ENCODE measurements around the gene CLK3. TPM values are rescaled to one million over a fixed set of nuclear protein-coding genes. Genes with fewer than 3 reads are reported as not detected.

Gene CLK3
- total RNA-seq, 1 donor from 2014 or later = 48.2 TPM

DNA sequence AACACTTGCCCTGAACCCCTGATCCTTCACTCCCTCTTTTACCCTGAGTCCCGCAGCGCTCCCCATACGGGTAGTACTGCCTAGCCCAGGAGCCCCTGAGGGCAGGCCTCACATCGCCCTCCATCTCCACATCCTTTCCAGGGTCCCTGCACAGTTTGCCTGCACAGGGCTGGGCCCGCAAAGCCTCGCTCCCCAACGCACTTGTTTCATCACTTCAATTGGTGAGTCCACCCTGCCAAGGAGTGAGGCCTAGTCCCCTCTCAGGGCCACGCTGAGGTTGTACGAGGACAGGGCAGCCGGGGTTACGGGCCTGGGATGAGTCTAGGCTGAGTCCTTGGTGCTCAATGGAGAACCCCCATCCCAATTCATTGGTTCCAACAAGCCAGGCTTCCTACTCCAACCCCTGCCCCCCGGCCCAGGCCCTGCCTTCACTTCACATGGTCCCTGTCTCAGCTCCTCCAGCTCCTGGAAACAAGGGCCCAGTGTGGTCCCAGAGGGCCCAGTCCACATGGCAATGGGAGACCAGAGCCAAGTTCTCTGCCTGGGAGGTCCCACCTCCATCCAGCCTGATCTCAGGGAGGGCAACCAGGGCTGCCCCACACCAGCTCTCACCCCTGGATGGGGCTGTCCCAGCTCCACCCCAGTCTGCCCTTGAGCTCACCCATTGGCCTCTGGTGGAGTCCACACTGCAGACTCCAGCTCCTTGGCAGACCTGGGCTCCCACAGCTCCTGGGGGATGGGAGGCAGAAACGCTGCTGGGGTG, 12.4 kb upstream of the CLK3 start:
- DNase-seq (ENCODE audit: low read depth in 2 of 2) = no peak

DNA sequence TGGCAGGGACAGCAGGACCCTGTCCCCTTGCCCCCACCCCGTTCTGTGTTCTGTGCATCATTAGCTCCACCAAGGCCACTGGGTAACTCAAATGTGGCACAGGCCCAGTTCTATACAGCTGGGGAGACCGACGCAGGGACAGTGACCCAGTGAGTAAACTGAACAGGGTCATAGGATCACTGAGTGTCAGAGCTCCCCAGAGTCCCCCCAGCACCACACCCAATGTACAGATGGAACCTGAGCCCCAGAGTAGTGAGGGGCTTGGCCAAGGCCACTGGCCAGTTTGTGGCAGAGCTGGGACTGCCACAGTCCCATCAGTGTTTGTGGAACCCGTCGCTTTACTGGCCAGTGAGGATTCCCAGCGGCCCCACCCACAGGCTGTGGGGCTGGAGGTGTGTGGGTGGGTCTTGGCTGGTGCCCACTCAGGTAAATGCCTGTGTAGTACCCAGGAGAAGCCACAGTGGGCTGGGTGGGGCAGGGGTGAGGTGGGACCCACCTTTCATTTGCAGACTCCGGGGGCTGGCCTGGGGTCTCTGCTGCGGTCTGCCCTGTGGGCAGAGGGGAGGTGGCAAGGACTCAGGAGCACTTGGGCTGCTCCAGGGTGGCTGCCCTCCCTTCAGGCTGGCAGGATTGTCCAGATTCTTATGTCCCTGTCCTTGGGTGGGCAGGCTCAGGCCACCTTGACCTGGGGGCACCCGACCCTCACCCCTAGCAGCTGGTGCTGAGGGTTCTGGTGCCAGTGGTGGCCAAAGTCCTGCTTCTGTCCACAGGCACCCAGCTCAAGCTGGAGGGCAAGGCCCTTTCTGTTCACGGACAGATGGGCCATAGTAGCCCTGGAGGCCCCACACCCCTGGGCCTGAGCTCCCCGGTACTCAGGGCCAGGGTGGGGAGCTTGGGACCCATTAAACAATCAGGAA, 11.6 kb upstream of the CLK3 start:
- no peak for DNase-seq (ENCODE audit: low read depth in 2 of 2)

DNA sequence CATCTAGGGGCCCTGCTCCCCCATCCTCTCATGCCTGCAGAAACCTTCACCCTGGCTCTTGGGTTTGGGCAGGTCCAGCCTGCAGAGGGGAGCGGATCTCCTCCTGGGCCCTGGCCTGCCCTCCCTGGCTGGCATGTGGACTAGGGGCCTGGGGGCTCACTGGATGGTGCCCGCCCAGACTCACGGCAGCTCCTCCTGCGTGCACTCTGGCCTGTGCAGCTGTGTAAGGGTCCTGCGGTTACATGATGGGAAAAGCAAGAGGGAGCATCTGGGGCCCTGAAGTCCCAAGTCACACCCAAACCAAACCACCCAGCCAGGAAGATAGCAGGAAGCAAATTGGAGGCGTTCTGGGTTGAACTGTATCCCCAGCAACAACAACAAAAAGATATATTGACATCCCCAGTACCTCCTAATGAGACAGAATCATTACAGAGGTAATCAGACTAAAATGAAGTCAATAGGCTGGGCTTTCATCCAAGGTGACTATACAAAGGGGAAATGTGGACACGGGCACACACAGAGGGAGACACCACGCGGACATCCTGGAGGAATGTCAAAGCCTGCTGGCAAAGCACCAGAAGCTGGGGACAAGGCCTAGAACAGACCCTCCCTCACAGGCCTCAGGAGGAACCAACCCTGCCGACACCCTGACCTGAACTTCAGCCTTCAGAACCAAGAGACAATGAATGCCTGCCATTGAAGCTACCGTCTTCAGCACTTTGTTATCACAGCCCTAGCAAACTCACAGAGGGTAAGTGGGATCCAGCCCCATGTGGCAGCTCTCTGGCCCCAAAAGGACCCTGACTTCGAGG, 10.4 kb upstream of the CLK3 start:
- peak in 1 of 2 donors; percentile 54 for DNase-seq (ENCODE audit: low read depth in 2 of 2)

DNA sequence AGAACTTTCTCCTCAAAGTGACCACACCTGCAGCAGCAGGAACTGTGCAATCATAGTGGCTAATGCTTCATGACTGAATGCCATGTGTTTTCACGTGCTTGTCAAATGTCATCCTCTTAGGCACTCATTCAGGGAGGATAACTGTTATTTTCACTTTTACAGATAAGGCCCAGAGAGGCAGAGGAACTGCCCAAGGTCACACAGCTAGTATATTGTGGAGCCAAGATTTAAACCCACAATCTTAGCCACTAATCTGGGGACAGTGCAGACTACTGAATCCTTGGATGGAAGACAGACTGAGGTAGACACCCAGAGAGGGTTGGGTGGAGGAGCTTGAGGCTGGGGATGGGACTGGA, 9.9 kb upstream of the CLK3 start:
- DNase-seq (ENCODE audit: low read depth in 2 of 2) = no peak

DNA sequence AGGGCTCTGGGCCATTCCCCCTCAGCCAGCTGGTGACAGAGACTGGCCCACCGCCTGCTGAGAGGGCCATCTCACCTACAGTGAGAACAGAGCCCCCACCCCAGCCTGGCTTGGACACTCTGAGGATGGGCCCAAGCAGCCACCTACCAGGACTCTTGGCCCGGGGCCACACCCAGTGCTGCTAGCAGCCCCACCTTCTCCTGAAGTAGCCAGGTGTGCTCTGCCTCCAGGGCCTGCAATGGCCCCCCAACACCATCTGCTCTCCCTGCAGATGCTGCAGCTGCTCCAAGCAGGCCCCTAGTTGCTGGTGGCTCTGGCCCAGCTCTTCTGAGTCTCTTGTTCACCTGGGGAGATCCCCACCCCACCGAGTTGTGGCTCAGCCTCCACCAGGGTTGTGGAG, 6.8 kb upstream of the CLK3 start:
- no peak for DNase-seq (ENCODE audit: low read depth in 2 of 2)

DNA sequence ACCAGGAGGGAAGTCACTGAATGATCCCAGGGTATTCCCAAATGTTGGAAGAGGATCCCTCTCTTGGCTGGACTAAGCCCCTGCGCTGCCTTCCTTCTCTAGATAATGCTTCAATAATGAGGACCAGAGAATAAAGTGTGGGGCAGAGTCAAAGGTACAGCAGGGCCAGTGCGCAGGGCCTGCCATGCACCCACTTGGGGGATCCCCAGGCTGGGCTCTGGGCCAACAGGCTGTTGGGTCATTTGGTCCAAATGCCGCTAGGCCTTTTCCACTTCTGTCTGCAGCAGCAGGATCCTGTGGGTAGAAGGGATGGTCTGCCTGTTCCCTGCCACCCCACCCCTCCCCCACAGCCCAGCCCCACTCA, 5.7 kb upstream of the CLK3 start:
- no peak for DNase-seq (ENCODE audit: low read depth in 2 of 2)

DNA sequence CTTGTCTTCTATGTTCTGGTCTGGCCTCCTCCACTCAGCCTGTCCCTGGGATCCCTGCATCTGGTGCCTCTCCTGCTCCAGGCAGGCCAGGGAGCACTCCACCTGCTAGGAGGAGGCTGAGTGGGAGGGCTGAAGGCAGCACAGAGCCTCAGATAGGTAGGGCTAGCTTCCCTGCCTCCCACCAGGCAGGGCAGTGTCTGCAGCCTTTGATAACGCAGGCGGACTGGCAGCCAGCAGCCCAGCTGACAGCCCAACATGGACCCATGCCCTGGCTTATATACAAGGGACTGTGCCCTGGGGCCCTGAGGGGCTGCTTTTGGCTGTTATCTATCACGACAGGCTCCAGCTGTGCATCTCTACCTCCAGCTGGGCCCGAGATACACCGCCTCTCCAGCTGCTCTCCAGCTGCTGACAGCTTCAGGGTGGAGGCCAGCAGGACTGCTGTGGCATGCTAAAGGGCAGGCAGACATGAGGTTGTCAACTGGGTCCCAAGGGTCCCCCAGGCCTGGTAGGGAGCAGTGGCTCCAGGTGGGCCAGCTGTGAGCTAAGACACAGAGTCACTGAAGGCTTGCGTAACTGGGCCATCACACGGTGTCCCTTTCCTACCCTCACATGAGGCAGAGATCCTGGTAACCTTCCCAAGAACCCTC, 5.2 kb upstream of the CLK3 start:
- DNase-seq (ENCODE audit: low read depth in 2 of 2) = no peak

DNA sequence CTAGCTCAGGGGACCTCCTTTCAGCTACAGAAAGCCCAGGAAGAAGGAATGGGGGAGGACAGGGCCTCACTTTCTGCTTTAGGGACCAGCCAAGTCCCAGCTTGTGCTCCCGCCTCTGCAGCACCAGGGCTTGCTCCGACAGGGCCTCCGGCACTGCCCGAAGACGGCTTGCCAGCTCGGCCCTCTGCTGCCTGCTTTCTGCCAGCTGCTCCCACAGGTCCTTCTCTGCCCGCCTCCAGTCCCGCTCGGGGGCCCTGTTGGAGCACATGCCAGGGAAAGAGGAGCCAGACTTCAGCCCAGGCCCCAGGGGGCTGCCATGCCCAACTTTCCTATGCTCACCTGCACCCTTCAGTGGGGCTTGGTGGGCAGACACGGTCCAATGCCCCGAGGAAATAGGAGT, 4.3 kb upstream of the CLK3 start:
- no peak for DNase-seq (ENCODE audit: low read depth in 2 of 2)

DNA sequence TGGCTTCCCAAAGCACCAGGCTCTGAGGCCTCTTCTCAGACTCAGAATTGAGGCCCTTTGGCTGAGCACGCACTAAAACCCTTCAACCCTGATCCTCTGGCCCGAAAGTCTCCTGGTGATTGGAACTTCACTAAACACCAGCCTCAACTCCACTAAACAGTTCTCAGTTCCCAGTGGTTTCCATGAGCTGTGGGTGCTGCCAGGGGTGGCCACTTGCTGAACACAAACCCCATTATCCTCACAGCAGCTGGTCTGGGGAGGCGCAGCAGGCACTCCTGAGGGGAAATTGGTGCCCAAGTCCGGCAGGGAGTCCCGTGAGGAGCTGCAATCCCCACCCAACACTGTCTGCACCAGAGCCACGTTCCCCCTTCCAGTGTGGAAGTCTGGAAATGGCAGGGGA, 3.8 kb upstream of the CLK3 start:
- DNase-seq (ENCODE audit: low read depth in 2 of 2) = no peak

DNA sequence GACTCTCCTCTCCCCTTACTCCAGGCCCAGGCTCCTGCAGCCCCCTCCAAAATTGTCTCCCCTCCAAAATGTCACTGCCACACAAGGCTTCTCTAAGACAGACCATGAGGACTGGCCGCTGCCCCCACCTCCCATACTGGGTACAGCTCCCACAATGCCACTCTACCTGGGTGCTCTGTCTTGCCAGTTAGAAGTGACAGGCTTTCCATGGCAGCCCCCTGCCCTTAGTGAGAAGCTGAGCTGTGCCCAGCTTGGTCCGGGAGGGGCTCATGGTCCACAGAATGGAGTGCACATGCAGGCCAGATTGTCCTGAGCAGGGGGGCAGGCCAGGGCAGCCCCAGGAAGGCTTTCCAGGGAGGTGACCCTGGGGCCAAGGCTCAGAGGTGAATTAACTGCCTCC, 3.0 kb upstream of the CLK3 start:
- DNase-seq (ENCODE audit: low read depth in 2 of 2) = no peak

DNA sequence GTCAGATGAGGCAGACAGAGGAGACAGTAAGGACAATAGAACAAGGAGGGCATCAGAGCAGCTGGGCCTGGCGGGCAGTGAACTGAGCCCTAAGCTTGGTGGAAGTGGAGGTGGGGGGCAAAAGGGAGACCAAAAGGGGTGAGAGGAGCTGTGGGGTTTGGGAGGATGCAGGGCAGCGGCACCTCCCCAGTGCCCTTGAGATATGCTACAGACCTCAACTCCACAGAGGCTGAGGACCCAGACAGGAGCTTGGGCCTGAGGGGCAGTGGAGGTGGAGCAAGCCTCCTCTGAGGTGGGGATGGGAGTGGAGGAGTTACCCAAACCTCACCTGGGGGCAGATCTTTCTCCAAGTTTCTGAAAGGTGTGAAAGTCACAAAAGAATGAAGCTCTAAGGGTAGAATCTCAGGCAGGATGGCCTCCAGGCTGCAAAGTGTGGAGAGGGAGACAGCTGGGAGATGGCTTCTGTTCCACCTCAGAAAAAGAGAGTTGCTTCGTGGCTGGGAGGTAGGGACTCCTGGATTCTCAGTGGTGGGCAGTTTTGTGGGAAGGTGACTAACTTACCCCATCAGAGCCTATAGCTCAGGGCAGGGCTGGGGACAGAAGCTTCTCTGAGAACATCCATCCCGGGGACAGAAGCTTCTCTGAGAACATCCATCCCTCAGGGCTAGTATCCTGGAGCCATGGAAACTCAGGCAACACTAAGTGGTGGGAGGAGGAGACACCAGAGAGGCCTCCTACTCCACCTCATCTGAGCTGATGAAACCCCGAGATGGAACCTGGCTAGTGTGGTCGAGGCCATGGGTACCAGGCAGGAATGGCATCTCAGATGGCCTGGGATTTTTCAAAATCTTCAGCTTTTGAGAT, 2.3 kb upstream of the CLK3 start:
- no peak for DNase-seq (ENCODE audit: low read depth in 2 of 2)

DNA sequence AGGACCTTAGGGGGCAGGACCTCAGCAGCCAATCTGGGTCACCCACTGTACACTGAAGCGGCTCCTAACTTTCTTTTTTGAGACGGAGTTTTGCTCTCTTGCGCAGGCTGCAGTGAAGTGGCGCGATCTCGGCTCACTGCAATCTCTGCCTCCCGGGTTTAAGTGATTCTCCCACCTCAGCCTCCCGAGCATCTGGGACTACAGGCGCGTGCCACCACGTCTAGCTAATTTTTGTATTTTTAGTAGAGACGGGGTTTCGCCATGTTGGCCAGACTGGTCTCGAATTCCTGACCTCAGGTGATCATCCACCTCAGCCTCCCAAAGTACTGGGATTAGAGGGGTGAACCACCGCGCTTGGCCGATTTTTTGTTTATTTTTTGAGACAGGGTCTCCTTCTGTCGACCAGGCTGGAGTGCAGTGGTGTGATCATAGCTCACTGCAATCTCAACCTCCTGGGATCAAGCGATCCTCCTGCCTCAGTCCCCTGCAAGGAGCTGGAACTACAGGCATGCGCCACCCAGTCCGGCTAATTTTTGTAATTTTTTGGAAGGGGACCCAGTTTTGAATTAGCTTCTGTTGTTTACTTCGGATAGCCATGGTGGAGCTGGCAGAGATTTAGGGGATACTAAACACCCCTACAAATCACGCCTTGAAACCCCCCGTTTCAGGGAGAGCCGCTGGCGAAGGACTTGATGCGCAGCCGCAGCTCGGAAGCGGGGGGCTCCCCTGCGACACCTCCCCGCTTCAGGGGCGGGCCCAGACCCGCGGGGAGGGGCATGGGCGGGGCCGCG, 1.5 kb upstream of the CLK3 start:
- DNase-seq (ENCODE audit: low read depth in 2 of 2) = no peak

DNA sequence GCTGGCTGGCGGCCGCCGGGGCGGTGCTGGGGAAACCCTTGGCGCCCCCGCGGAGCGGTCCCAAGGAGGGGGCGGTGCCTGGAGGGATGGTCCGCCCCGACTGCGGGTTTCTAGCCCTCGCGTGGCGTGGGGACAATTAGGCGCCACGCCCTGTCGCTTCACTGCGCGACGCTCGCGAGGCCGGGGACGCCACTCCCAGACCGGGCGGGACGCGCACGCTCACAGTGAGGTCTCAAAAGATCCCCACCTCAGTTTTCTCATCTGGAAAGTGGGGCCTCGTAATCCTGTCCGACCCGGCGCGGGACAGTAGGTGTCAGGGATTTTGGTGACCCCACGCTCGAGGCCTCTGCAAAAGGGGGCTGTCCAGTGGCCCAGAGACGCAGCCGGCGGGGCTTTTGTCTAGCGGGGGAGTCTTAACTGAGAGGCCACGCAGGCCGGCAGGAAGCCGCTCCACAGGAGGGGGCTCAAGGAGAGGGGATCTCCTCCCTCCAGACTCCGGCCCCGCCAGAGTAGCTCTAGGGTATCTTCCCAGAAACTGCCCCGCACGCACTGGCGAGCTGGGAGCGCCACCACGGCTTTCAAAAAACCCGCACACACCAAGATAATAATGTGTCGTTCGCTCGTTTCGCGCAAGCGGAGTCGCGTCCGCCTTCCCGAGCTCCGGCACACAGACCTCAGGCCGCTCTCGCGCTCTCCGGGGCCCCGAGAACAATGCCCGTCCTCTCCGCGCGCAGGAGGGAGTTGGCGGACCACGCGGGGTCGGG, 710 bp upstream of the CLK3 start:
- DNase-seq (ENCODE audit: low read depth in 2 of 2) = peak; percentile 66 to 73

DNA sequence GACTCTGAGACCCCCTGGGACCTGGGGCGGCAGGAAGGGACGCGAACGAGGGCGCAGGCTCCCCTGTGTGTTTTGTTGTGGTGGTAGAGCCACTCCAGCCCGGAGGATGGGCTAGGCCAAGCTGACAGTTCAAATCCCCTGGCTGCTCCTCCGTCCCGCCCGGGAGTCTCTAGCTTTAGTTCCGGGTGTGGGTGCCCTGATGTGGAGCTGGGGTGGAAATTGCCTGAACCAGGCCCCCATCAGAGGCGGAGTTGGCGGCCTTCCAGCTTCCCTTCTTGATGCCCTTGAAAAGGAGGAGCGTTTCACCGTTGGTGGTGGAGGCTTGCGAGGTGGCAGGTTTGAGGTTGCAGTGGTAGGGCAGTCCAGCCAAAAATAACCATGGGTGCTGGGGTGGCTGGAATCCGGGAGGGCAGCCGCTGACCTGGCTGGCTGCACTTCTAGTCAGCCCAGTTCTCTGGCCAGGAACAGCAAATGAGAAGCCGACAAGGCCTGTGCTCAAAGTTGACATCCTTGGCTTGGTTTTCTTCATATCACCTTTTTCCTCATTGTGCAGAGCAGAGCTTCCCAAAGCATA, 817 bp downstream of the CLK3 start:
- DNase-seq (ENCODE audit: low read depth in 2 of 2) = peak; percentile 70 to 71

DNA sequence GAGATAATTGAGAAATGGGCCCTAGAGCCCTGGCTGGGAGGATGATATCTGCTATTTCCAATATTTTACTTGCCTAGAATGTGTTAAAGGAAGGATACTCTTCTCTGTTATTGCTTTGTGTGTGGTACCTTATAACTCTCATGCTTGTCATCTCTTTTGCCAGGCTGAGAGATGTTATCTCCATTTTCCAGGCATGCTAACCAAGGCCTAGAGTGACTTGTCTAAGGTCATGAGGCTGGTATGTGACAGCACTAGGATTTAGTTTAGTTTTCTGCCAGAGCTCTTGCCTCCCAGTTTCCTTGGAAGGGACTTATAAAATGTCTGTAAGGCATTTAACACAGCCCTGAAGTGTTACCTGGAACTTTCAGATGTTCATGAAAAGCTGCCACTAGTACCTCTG, 1.4 kb downstream of the CLK3 start:
- DNase-seq (ENCODE audit: low read depth in 2 of 2) = no peak

DNA sequence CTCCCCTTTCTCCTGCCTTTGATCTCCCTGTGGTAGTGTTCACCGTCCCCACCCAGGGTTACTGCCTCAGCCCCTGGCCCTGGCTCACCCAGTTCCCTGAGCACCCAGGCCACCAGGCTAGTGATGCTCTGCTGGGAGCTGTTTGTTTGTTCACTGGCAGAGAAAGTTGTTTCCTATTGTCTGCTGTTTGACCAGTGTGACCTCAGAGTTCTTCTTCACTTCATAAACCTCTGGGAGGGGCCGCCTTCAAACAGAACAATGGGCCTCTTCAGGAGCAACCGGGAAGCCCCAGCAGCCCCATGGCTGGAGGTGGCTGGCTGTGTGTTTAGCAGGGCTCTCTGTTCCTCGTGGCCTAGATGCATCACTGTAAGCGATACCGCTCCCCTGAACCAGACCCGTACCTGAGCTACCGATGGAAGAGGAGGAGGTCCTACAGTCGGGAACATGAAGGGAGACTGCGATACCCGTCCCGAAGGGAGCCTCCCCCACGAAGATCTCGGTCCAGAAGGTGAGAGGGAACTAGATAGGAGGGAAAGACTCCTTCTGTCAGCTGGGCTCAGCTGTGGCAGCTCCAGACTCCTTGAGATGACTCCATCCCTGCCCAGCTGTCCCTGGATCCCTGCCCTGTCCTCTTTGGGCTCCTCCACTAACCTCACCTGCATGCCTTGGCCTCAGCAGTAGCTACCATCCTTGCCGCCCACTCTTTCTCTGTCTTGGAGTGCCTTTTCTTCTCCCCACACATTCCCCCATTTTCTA, 3.4 kb downstream of the CLK3 start:
- DNase-seq (ENCODE audit: low read depth in 2 of 2) = no peak

DNA sequence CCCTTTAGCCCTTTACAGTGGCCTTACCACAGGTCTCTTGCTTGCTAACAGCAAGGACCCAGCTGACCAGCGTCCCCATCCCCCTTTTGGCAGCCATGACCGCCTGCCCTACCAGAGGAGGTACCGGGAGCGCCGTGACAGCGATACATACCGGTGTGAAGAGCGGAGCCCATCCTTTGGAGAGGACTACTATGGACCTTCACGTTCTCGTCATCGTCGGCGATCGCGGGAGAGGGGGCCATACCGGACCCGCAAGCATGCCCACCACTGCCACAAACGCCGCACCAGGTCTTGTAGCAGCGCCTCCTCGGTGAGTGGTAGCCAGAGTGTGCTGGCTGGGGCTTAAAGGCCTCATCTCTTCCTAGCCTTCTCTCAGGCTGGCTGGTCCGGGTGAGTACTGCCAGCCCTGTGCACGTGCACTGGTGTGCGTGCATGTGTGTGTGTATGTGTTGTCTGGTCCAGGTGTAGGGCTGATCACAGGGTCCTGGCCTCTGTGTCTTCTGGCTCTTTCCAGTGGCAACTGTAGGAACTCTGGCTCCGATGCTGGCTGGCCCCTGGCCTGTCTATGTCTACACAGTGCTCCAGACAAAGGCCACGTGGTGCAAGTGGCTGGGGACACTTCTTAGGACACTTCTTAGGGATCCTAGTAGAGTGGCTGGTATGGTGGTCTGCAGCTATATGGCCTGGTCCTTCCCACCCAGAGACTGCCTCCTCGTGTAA, 4.4 kb downstream of the CLK3 start:
- no peak for DNase-seq (ENCODE audit: low read depth in 2 of 2)

Data from lung microvascular endothelial cell (primary cell).